ENCODE results near the gene CAPNS1.

CAPNS1 gene

DNA sequence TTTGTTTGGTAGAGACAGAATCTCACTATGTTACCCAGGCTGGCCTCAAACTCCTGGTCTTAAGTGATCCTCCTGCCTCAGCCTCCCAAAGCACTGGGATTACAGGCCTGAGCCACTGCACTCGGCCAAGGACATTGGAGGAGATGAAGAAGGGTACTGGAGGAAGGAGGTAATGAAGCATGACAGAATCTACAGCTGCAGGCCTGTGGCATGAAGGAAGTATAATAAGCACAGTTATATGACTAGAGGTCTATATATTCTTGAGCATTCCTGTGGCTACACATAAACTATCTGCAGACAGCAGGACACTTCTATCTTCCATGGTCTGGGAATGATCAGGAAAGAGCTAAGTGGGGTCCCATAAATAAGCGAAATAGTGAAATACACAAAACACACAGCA is 56.4 kb downstream of the CAPNS1 start:
- TF ChIP-seq, protein P1, sequence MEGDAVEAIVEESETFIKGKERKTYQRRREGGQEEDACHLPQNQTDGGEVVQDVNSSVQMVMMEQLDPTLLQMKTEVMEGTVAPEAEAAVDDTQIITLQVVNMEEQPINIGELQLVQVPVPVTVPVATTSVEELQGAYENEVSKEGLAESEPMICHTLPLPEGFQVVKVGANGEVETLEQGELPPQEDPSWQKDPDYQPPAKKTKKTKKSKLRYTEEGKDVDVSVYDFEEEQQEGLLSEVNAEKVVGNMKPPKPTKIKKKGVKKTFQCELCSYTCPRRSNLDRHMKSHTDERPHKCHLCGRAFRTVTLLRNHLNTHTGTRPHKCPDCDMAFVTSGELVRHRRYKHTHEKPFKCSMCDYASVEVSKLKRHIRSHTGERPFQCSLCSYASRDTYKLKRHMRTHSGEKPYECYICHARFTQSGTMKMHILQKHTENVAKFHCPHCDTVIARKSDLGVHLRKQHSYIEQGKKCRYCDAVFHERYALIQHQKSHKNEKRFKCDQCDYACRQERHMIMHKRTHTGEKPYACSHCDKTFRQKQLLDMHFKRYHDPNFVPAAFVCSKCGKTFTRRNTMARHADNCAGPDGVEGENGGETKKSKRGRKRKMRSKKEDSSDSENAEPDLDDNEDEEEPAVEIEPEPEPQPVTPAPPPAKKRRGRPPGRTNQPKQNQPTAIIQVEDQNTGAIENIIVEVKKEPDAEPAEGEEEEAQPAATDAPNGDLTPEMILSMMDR (IDR thresholded peaks at IDR 0.05; ENCODE audit: low read depth, low read length): no peak
- no peak for DNase-seq (ENCODE audit: low read depth in 2 of 2)
- H3K4me3 ChIP-seq (replicated peaks in 1 of 2; ENCODE audit: low read depth in 2 of 2, low read length in 2 of 2): no peak overlapping the region

DNA sequence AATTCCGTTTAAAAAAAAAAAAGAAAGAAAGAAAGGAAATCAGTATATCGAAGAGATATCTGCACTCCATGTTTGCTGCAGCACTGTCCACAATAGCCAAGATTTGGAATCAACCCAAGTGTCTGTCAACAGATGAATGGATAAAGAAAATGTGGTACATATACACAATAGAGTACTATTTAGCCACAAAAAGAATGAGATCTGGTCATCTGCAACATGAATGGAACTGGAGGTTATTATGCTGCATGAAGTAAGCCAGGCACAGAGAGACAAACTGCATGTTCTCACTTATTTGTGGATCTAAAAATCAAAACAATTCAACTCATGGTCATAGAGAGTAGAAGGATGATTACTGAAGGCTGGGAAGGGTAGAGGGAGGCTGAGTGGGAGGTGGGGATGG is 58.3 kb downstream of the CAPNS1 start:
- no peak overlapping the region for H3K4me3 ChIP-seq (replicated peaks in 1 of 2; ENCODE audit: low read depth in 2 of 2, low read length in 2 of 2)
- TF ChIP-seq, protein P1 (IDR thresholded peaks at IDR 0.05; ENCODE audit: low read depth, low read length): no peak
- no peak for DNase-seq (ENCODE audit: low read depth in 2 of 2)
